GM12878 (cell line): ENCODE measurements around the gene LRWD1. TPM values are rescaled to one million over a fixed set of nuclear protein-coding genes. Genes with fewer than 3 reads are reported as not detected.

Source experiments
- ATAC-seq: fragments of 200-7000 bp; cut with Tn5 transposase; 3 replicates; pipeline ENCODE4 v1.9.1; 2020; ENCODE audit warnings: mild to moderate bottlenecking, moderate library complexity
- BruUV-seq: library from RNA; stranded (reverse); fragments of 400-500 nt; replicated peaks from 2 replicates; lab custom pipeline; 2021; lab: Mats Ljungman, UMichigan
- CTCF ChIA-PET: fragments of 300-600 bp; sonication (Branson Sonifier 250); formaldehyde crosslinking; extraction: SDS; loops from one replicate; lab custom pipeline; 2021; ENCODE audit warnings: inconsistent platforms; lab: Yijun Ruan, JAX
- POLR2A ChIA-PET: fragments of 350-600 bp; formaldehyde crosslinking; extraction: SDS; loops from one replicate; lab custom pipeline; 2021; ENCODE audit warnings: inconsistent platforms; lab: Charles Lee
- RAD21 ChIA-PET: fragments of 300-600 bp; sonication (Branson Sonifier 250); formaldehyde crosslinking; loops from one replicate; lab custom pipeline; 2023; ENCODE audit warnings: antibody characterized with exemption; ENCODE audit not compliant: unreplicated experiment; lab: Charles Lee
- SMC1A ChIA-PET: fragments of 300-600 bp; sonication (Branson Sonifier 250); formaldehyde crosslinking; loops from one replicate; lab custom pipeline; 2023; ENCODE audit not compliant: unreplicated experiment, uncharacterized antibody; lab: Charles Lee
- DNase-seq: peaks from one replicate; pipeline ENCODE4 v3.0.0-alpha.2; 2011; ENCODE audit warnings: low read depth, low spot score
- FAIRE-seq: peaks from 3 replicates; lab custom pipeline; 2011; peaks lifted over from hg19 to GRCh38; lab: Jason Lieb, UNC
- H2AFZ ChIP-seq: 2 replicates; pipeline ENCODE4 v1.6.0; 2011; ENCODE audit warnings: low read depth, low read length, control low read depth; ENCODE audit not compliant: control insufficient read depth
- H3K27ac ChIP-seq: 2 replicates; pipeline ENCODE4 v1.5.1; 2011; ENCODE audit warnings: control low read depth; ENCODE audit not compliant: control insufficient read depth, insufficient read depth
- H3K27me3 ChIP-seq, 2 experiments: replicated peaks in 1 of 2; 2 replicates each; pipeline versions ENCODE4 v1.6.0 to v1.6.1; 2011; ENCODE audit warnings: low read length in 1 of 2; ENCODE audit not compliant: control insufficient read depth in 2 of 2, insufficient read depth in 2 of 2
- H3K36me3 ChIP-seq, 2 experiments: 2 replicates each; pipeline ENCODE4 v1.5.1; 2011; ENCODE audit warnings: low read length in 1 of 2; ENCODE audit not compliant: control insufficient read depth in 2 of 2, insufficient read depth in 2 of 2
- H3K4me1 ChIP-seq: 2 replicates; pipeline ENCODE4 v1.6.1; 2011; ENCODE audit warnings: mild to moderate bottlenecking, low read length, moderate library complexity, mixed read lengths; ENCODE audit not compliant: control insufficient read depth, insufficient read depth
- H3K4me2 ChIP-seq: 2 replicates; pipeline ENCODE4 v1.6.0; 2011; ENCODE audit warnings: control low read depth; ENCODE audit not compliant: control insufficient read depth, insufficient read depth
- H3K4me3 ChIP-seq: fragments of 200-600 bp; sonication (generic); 2 replicates; pipeline ENCODE4 v1.5.1; 2016
- H3K79me2 ChIP-seq: 2 replicates; pipeline ENCODE4 v1.6.0; 2011; ENCODE audit warnings: low read length; ENCODE audit not compliant: control insufficient read depth, insufficient read depth
- H3K9ac ChIP-seq: 2 replicates; pipeline ENCODE4 v1.8.0; 2011; ENCODE audit warnings: low read length, control low read depth, mixed read lengths; ENCODE audit not compliant: control insufficient read depth, insufficient read depth
- H3K9me3 ChIP-seq: replicated peaks from 3 replicates; pipeline ENCODE4 v1.5.1; 2011; ENCODE audit warnings: mild to moderate bottlenecking, low read length; ENCODE audit not compliant: control insufficient read depth, insufficient read depth
- H4K20me1 ChIP-seq: 2 replicates; pipeline ENCODE4 v1.6.0; 2011; ENCODE audit not compliant: control insufficient read depth, insufficient read depth
- CBX3 ChIP-seq: fragments of 200-600 bp; sonication (generic); IDR thresholded peaks from 2 replicates; pipeline ENCODE4 v1.6.1; 2016; ENCODE audit warnings: low read depth, borderline replicate concordance
- CHD4 ChIP-seq: fragments of 200-600 bp; sonication (generic); IDR thresholded peaks from 2 replicates; pipeline ENCODE4 v1.6.1; 2016; ENCODE audit warnings: mild to moderate bottlenecking
- CREM ChIP-seq: IDR thresholded peaks from 2 replicates; pipeline ENCODE4 v1.6.1; 2014; ENCODE audit warnings: antibody characterized with exemption, low read depth
- E4F1 ChIP-seq: fragments of 450-650 bp; IDR thresholded peaks from 2 replicates; pipeline ENCODE4 v1.6.1; 2018; ENCODE audit warnings: borderline replicate concordance, mild to moderate bottlenecking; ENCODE audit not compliant: partially characterized antibody
- HDAC6 ChIP-seq: fragments of 200-600 bp; sonication (generic); IDR thresholded peaks from one replicate; pipeline ENCODE4 v1.8.0; 2017; ENCODE audit warnings: antibody characterized with exemption; ENCODE audit not compliant: unreplicated experiment
- IKZF1 ChIP-seq: fragments of 450-650 bp; conservative IDR thresholded peaks from 2 replicates; pipeline ENCODE4 v1.6.1; 2017; ENCODE audit warnings: antibody characterized with exemption, mild to moderate bottlenecking
- MYC ChIP-seq: IDR thresholded peaks from 2 replicates; pipeline ENCODE4 v1.6.1; 2011; ENCODE audit warnings: mild to moderate bottlenecking, low read length, moderate library complexity, inconsistent platforms; ENCODE audit not compliant: insufficient read depth, insufficient replicate concordance, insufficient read length, severe bottlenecking
- SIN3A ChIP-seq: IDR thresholded peaks from 2 replicates; pipeline ENCODE4 v1.6.1; 2012; ENCODE audit warnings: low read depth, low read length, improper control_type of control experiment
- SIX5 ChIP-seq: IDR thresholded peaks from 2 replicates; pipeline ENCODE4 v1.6.1; 2011; ENCODE audit warnings: mild to moderate bottlenecking, low read depth, low read length, moderate library complexity; ENCODE audit not compliant: severe bottlenecking
- STAT3 ChIP-seq: IDR thresholded peaks from 2 replicates; pipeline ENCODE4 v1.6.1; 2011; ENCODE audit warnings: low read depth, low read length, improper control_type of control experiment
- TAF1 ChIP-seq: IDR thresholded peaks from 2 replicates; pipeline ENCODE4 v1.6.1; 2011; ENCODE audit warnings: mild to moderate bottlenecking, low read depth, low read length, borderline replicate concordance
- ZBTB11 ChIP-seq: fragments of 450-650 bp; formaldehyde crosslinking; IDR thresholded peaks from 2 replicates; pipeline ENCODE4 v1.5.0; 2022; ENCODE audit warnings: mild to moderate bottlenecking, missing genetic modification characterization
- ZNF24 ChIP-seq: fragments of 450-650 bp; IDR thresholded peaks from 2 replicates; pipeline ENCODE4 v1.6.1; 2017; ENCODE audit warnings: antibody characterized with exemption, mild to moderate bottlenecking
- WGBS: methylation state at CpG from one replicate; pipeline ENCODE4 v1.1.6; 2016; ENCODE audit warnings: low lambda C conversion rate; ENCODE audit not compliant: insufficient replicate concordance, insufficient coverage; ENCODE audit errors: missing lambda C conversion rate; 5-methylcytosine and 5-hydroxymethylcytosine counted together
- in situ Hi-C: fragments of 300-500 bp; cut with MboI; formaldehyde crosslinking; loops from 9 replicates; pipeline ENCODE4 v1.14.3; 2018; ENCODE audit warnings: mixed read lengths
- intact Hi-C: fragments of 100-400 bp; cut with micrococcal nuclease; formaldehyde crosslinking; loops from one replicate; pipeline ENCODE4 v1.14.2; 2022; ENCODE audit not compliant: unreplicated experiment
- polyA plus RNA-seq, 11 experiments: library from polyadenylated mRNA; depleted of rRNA in 4 of 11; unstranded in 6 of 11; stranded (reverse) in 5 of 11; fragments of >200 nt; fragmentation: Nextera tagmentation in 4 of 11; fragmentation: Illumina TruSeq in 1 of 11; extraction: Ambion mirVana in 4 of 11; extraction: Trizol in 1 of 11; gene quantifications; 1 replicate in 1 of 11; 2 replicates in 10 of 11; pipeline versions ENCODE4 v1.2.1 to v1.2.3, GENCODE V29; 2011 to 2016; ENCODE audit warnings: inconsistent platforms in 2 of 11, missing spikeins in 2 of 11, low read depth in 1 of 11
- total RNA-seq, 4 experiments: library from RNA; depleted of rRNA in 3 of 4; stranded (reverse); fragments of >200 nt in 3 of 4; fragmentation: Illumina TruSeq in 1 of 4; extraction: Trizol in 1 of 4; gene quantifications; 2 replicates each; pipeline versions ENCODE4 v1.2.1 to v1.2.3, GENCODE V29; 2013 to 2021
- TF ChIP-seq, protein P1 (sequence below): fragments of 450-650 bp; IDR thresholded peaks from 2 replicates; pipeline ENCODE4 v1.6.1; 2017; ENCODE audit warnings: mild to moderate bottlenecking, moderate library complexity

The LRWD1 gene
- total and polyA plus RNA-seq, 10 of the 15 experiments (the other 5 are each of a cell fraction or from before 2014, with no cell fraction given) = 0.40 to 64.4 (median 26.1) TPM

GRCh38 chr7:102457352-102457924, 7.3 kb upstream of the LRWD1 start:
- H2AFZ ChIP-seq = no peak overlapping the region
- H3K9me3 ChIP-seq = no peaks in the 10 kb centered on the region
- ATAC-seq (no peak), DNase-seq (no peak), FAIRE-seq (no peak)
- SMC1A ChIA-PET = no interaction called here
- H3K36me3 ChIP-seq = peaks cover 11% of the 10 kb centered on the region in 2 experiments
- no peaks in the 10 kb centered on the region for H4K20me1 ChIP-seq
- no peaks in the 10 kb centered on the region for H3K27me3 ChIP-seq
- 94% methylated on average over 40 of the region's 40 CpGs for WGBS
- H3K9ac ChIP-seq = no peak overlapping the region
- CTCF ChIA-PET = interaction anchor here (3.2 kb wide), 1 partner anchor 53 kb away, joined by 14 read pairs; no protein-coding TSS in a partner anchor
- H3K79me2 ChIP-seq = peaks cover 4% of the 10 kb centered on the region; the same call in 1 of the 2 replicates
- H3K27ac ChIP-seq = no peak overlapping the region
- no peak overlapping the region for H3K4me2 ChIP-seq
- no TSS peak for BruUV-seq
- POLR2A ChIA-PET = no interaction called here
- intact Hi-C loops (no loop called here), in situ Hi-C loops (loop anchor here (10.0 kb wide), 1 partner anchor 53 kb away; no protein-coding TSS in a partner anchor)
- no peak overlapping the region for H3K4me3 ChIP-seq
- H3K4me1 ChIP-seq = no peaks in the 10 kb centered on the region
- RAD21 ChIA-PET = interaction anchor here (1.5 kb wide), 1 partner anchor 9 kb away, joined by 3 read pairs; no protein-coding TSS in a partner anchor
- TF ChIP-seq, protein P1, sequence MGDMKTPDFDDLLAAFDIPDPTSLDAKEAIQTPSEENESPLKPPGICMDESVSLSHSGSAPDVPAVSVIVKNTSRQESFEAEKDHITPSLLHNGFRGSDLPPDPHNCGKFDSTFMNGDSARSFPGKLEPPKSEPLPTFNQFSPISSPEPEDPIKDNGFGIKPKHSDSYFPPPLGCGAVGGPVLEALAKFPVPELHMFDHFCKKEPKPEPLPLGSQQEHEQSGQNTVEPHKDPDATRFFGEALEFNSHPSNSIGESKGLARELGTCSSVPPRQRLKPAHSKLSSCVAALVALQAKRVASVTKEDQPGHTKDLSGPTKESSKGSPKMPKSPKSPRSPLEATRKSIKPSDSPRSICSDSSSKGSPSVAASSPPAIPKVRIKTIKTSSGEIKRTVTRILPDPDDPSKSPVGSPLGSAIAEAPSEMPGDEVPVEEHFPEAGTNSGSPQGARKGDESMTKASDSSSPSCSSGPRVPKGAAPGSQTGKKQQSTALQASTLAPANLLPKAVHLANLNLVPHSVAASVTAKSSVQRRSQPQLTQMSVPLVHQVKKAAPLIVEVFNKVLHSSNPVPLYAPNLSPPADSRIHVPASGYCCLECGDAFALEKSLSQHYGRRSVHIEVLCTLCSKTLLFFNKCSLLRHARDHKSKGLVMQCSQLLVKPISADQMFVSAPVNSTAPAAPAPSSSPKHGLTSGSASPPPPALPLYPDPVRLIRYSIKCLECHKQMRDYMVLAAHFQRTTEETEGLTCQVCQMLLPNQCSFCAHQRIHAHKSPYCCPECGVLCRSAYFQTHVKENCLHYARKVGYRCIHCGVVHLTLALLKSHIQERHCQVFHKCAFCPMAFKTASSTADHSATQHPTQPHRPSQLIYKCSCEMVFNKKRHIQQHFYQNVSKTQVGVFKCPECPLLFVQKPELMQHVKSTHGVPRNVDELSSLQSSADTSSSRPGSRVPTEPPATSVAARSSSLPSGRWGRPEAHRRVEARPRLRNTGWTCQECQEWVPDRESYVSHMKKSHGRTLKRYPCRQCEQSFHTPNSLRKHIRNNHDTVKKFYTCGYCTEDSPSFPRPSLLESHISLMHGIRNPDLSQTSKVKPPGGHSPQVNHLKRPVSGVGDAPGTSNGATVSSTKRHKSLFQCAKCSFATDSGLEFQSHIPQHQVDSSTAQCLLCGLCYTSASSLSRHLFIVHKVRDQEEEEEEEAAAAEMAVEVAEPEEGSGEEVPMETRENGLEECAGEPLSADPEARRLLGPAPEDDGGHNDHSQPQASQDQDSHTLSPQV = no peak
- TF ChIP-seq STAT3 (no peak), IKZF1 (no peak), CHD4 (no peak), SIN3A (no peak), ZBTB11 (no peak), MYC (no peak), TAF1 (no peak), ZNF24 (no peak), CBX3 (no peak), E4F1 (no peak), SIX5 (no peak), HDAC6 (no peak), CREM (no peak)
